ENCODE measurements around the gene ENOPH1. TPM values are rescaled to one million over a fixed set of nuclear protein-coding genes. Genes with fewer than 3 reads are reported as not detected.

ENOPH1 gene
- total RNA-seq (2022; extraction: Qiagen RNA extraction; ENCODE audit: low read depth) = 23.4 to 34.9 TPM (median 31.6 TPM) in 5 replicates

GRCh38 chr4:82430193-82430963 is at the start of gene ENOPH1, which contains the start of gene HNRNPDL:
ENOPH1 (plus strand) TSS chr4:82430590; CDS start chr4:82430830, 240 bp downstream.
HNRNPDL (minus strand) TSS chr4:82430462; CDS start chr4:82429690, 772 bp downstream.

Other genes starting within 250 kb of the ENOPH1 start
- 220 to 363 TPM (median 255 TPM) in 5 replicates for gene HNRNPD, start 56.6 kb upstream of the ENOPH1 start, total RNA-seq (2022; extraction: Qiagen RNA extraction; ENCODE audit: low read depth)
- gene HNRNPDL, start 128 bp upstream of the ENOPH1 start, total RNA-seq (2022; extraction: Qiagen RNA extraction; ENCODE audit: low read depth) = 212 to 409 TPM (median 267 TPM) in 5 replicates
- gene TMEM150C, start 131.4 kb downstream of the ENOPH1 start, total RNA-seq (2022; extraction: Qiagen RNA extraction; ENCODE audit: low read depth) = 0.67 to 1.4 TPM (median 0.93 TPM) in 5 replicates